SK-N-SH (cell line): ENCODE measurements around the gene ATG2B.

Experiments used
- JUND ChIP-seq: IDR thresholded peaks from 2 replicates; pipeline ENCODE4 v1.4.0; 2012
- MXI1 ChIP-seq: IDR thresholded peaks from 2 replicates; pipeline ENCODE4 v1.6.1; 2012; ENCODE audit warnings: mild to moderate bottlenecking, low read depth, low read length, improper control_type of control experiment
- SIN3A ChIP-seq: IDR thresholded peaks from 2 replicates; pipeline ENCODE4 v1.6.1; 2012; ENCODE audit warnings: low read depth, mild to moderate bottlenecking, low read length, moderate library complexity, borderline replicate concordance
- SMC3 ChIP-seq: IDR thresholded peaks from 2 replicates; pipeline ENCODE4 v1.6.1; 2012; ENCODE audit warnings: low read depth, low read length, improper control_type of control experiment
- YY1 ChIP-seq: IDR thresholded peaks from 2 replicates; pipeline ENCODE4 v1.4.0; 2012; ENCODE audit warnings: low read depth, mild to moderate bottlenecking
- TF ChIP-seq, protein P1 (sequence below): fragments of 200-600 bp; sonication (generic); IDR thresholded peaks from 2 replicates; pipeline ENCODE4 v1.6.1; 2017; ENCODE audit warnings: antibody characterized with exemption, mild to moderate bottlenecking, moderate library complexity
- TF ChIP-seq, protein P2 (sequence below): IDR thresholded peaks from 2 replicates; pipeline ENCODE4 v1.4.0; 2012; ENCODE audit warnings: low read depth, borderline replicate concordance
- TF ChIP-seq, protein P3 (sequence below): IDR thresholded peaks from 2 replicates; pipeline ENCODE4 v1.4.0; 2012; ENCODE audit warnings: low read depth

DNA sequence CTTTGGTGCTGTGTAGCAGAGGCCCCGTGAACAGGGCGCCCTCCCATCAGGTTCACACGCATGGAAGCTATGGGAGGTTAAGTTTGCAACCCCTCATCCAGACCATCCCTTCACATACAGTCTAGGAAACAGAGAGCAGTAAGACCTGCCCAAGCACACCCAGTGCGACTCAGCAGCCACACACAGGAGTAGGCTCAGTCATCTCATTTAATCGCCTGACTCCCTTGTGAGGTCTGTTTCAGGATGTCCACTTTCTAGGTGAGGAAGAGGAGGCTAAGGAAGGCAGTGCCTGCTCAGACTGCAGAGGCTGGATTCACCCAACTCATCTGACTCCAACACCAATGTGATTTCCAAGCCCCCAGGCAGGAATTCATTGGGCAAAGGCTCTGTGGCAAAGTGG is 95.2 kb downstream of the ATG2B start:
- TF ChIP-seq, protein P1, sequence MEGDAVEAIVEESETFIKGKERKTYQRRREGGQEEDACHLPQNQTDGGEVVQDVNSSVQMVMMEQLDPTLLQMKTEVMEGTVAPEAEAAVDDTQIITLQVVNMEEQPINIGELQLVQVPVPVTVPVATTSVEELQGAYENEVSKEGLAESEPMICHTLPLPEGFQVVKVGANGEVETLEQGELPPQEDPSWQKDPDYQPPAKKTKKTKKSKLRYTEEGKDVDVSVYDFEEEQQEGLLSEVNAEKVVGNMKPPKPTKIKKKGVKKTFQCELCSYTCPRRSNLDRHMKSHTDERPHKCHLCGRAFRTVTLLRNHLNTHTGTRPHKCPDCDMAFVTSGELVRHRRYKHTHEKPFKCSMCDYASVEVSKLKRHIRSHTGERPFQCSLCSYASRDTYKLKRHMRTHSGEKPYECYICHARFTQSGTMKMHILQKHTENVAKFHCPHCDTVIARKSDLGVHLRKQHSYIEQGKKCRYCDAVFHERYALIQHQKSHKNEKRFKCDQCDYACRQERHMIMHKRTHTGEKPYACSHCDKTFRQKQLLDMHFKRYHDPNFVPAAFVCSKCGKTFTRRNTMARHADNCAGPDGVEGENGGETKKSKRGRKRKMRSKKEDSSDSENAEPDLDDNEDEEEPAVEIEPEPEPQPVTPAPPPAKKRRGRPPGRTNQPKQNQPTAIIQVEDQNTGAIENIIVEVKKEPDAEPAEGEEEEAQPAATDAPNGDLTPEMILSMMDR, result no peak
- TF ChIP-seq, protein P2, sequence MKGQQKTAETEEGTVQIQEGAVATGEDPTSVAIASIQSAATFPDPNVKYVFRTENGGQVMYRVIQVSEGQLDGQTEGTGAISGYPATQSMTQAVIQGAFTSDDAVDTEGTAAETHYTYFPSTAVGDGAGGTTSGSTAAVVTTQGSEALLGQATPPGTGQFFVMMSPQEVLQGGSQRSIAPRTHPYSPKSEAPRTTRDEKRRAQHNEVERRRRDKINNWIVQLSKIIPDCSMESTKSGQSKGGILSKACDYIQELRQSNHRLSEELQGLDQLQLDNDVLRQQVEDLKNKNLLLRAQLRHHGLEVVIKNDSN, result no peak
- TF ChIP-seq MXI1 (no peak), YY1 (no peak), SIN3A (no peak), SMC3 (no peak), JUND (no peak)
- TF ChIP-seq, protein P3, sequence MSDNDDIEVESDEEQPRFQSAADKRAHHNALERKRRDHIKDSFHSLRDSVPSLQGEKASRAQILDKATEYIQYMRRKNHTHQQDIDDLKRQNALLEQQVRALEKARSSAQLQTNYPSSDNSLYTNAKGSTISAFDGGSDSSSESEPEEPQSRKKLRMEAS, result no peak
